Dendritic cell treated with granulocyte-macrophage colony-stimulating factor and Interleukin-4, amounts not matched to agents 40 ng/mL and 50 ng/mL, for 4 days (primary cell): ENCODE data around the gene CSMD2.

Experiments used
- H3K27ac Mint-ChIP-seq: one replicate; pipeline ENCODE4 v1.8.0; 2022; ENCODE audit warnings: mild to moderate bottlenecking, mixed read lengths
- H3K27me3 Mint-ChIP-seq: one replicate; pipeline ENCODE4 v1.8.0; 2022; ENCODE audit warnings: mild to moderate bottlenecking, mixed read lengths
- H3K36me3 Mint-ChIP-seq: one replicate; pipeline ENCODE4 v1.8.0; 2022; ENCODE audit warnings: low read depth, mixed read lengths
- H3K4me1 Mint-ChIP-seq: one replicate; pipeline ENCODE4 v1.8.0; 2022; ENCODE audit warnings: low read depth, mixed read lengths
- H3K4me3 Mint-ChIP-seq: one replicate; pipeline ENCODE4 v1.8.0; 2022; ENCODE audit warnings: mild to moderate bottlenecking, moderate library complexity, mixed read lengths
- H3K9me3 Mint-ChIP-seq: one replicate; pipeline ENCODE4 v1.8.0; 2022; ENCODE audit warnings: mixed read lengths
- intact Hi-C: fragments of 100-400 bp; cut with micrococcal nuclease; formaldehyde crosslinking; loops from one replicate; pipeline ENCODE4 v1.15.0; 2022

CSMD2 gene

GRCh38 chr1:33790577-33790976, 374.5 kb downstream of the CSMD2 start:
- H3K4me3 Mint-ChIP-seq = no peak overlapping the region
- no peaks in the 10 kb centered on the region for H3K4me1 Mint-ChIP-seq
- peaks cover 18% of the 10 kb centered on the region for H3K9me3 Mint-ChIP-seq
- H3K27me3 Mint-ChIP-seq = no peaks in the 10 kb centered on the region
- intact Hi-C loops = no loop called here
- no peaks in the 10 kb centered on the region for H3K36me3 Mint-ChIP-seq
- no peak overlapping the region for H3K27ac Mint-ChIP-seq

GRCh38 chr1:33784876-33785275, 380.2 kb downstream of the CSMD2 start:
- Mint-ChIP-seq H3K4me3 (no peak overlapping the region), H3K4me1 (no peaks in the 10 kb centered on the region), H3K27ac (no peak overlapping the region), H3K27me3 (no peaks in the 10 kb centered on the region), H3K36me3 (no peaks in the 10 kb centered on the region), H3K9me3 (no peaks in the 10 kb centered on the region)
- intact Hi-C loops = no loop called here

GRCh38 chr1:33782776-33783175, 382.3 kb downstream of the CSMD2 start:
- intact Hi-C loops = no loop called here
- no peak overlapping the region for H3K27ac Mint-ChIP-seq
- no peaks in the 10 kb centered on the region for H3K4me1 Mint-ChIP-seq
- H3K4me3 Mint-ChIP-seq = no peak overlapping the region
- H3K9me3 Mint-ChIP-seq = no peaks in the 10 kb centered on the region
- no peaks in the 10 kb centered on the region for H3K27me3 Mint-ChIP-seq
- no peaks in the 10 kb centered on the region for H3K36me3 Mint-ChIP-seq

- H3K4me3 Mint-ChIP-seq = no peak overlapping the region
- no peaks in the 10 kb centered on the region for H3K9me3 Mint-ChIP-seq
- intact Hi-C loops = no loop called here
- no peak overlapping the region for H3K27ac Mint-ChIP-seq
- no peaks in the 10 kb centered on the region for H3K4me1 Mint-ChIP-seq
- no peaks in the 10 kb centered on the region for H3K36me3 Mint-ChIP-seq
- no peaks in the 10 kb centered on the region for H3K27me3 Mint-ChIP-seq
Measured at GRCh38 chr1:33781652-33782051, 383.4 kb downstream of the CSMD2 start.

- Mint-ChIP-seq H3K27ac (no peak overlapping the region), H3K9me3 (no peaks in the 10 kb centered on the region), H3K4me3 (no peak overlapping the region), H3K27me3 (no peaks in the 10 kb centered on the region), H3K4me1 (no peaks in the 10 kb centered on the region), H3K36me3 (no peaks in the 10 kb centered on the region)
- intact Hi-C loops = no loop called here
Measured at GRCh38 chr1:33777337-33777736, 387.7 kb downstream of the CSMD2 start.

GRCh38 chr1:33768821-33769220, 396.2 kb downstream of the CSMD2 start:
- Mint-ChIP-seq H3K9me3 (no peaks in the 10 kb centered on the region), H3K36me3 (no peaks in the 10 kb centered on the region), H3K4me1 (no peaks in the 10 kb centered on the region), H3K27me3 (peaks cover 2% of the 10 kb centered on the region), H3K4me3 (no peak overlapping the region), H3K27ac (no peak overlapping the region)
- intact Hi-C loops = no loop called here

- H3K4me1 Mint-ChIP-seq = no peaks in the 10 kb centered on the region
- H3K27ac Mint-ChIP-seq = no peak overlapping the region
- H3K9me3 Mint-ChIP-seq = no peaks in the 10 kb centered on the region
- H3K36me3 Mint-ChIP-seq = no peaks in the 10 kb centered on the region
- intact Hi-C loops = no loop called here
- peaks cover 2% of the 10 kb centered on the region for H3K27me3 Mint-ChIP-seq
- no peak overlapping the region for H3K4me3 Mint-ChIP-seq
Measured at GRCh38 chr1:33768106-33768505, 396.9 kb downstream of the CSMD2 start.

GRCh38 chr1:33764149-33764548, 400.9 kb downstream of the CSMD2 start:
- no peaks in the 10 kb centered on the region for H3K9me3 Mint-ChIP-seq
- H3K27ac Mint-ChIP-seq = no peak overlapping the region
- no peaks in the 10 kb centered on the region for H3K4me1 Mint-ChIP-seq
- no peaks in the 10 kb centered on the region for H3K36me3 Mint-ChIP-seq
- peaks cover 2% of the 10 kb centered on the region for H3K27me3 Mint-ChIP-seq
- H3K4me3 Mint-ChIP-seq = no peak overlapping the region
- intact Hi-C loops = no loop called here

- intact Hi-C loops = no loop called here
- Mint-ChIP-seq H3K36me3 (no peaks in the 10 kb centered on the region), H3K27me3 (peaks cover 2% of the 10 kb centered on the region), H3K27ac (no peak overlapping the region), H3K4me1 (no peaks in the 10 kb centered on the region), H3K4me3 (no peak overlapping the region), H3K9me3 (no peaks in the 10 kb centered on the region)
Measured at GRCh38 chr1:33763406-33763805, 401.6 kb downstream of the CSMD2 start.

- no peak overlapping the region for H3K4me3 Mint-ChIP-seq
- H3K4me1 Mint-ChIP-seq = no peaks in the 10 kb centered on the region
- intact Hi-C loops = no loop called here
- H3K36me3 Mint-ChIP-seq = no peaks in the 10 kb centered on the region
- no peak overlapping the region for H3K27ac Mint-ChIP-seq
- peaks cover 2% of the 10 kb centered on the region for H3K27me3 Mint-ChIP-seq
- H3K9me3 Mint-ChIP-seq = no peaks in the 10 kb centered on the region
Measured at GRCh38 chr1:33762962-33763361, 402.1 kb downstream of the CSMD2 start.

- H3K4me3 Mint-ChIP-seq = no peak overlapping the region
- intact Hi-C loops = no loop called here
- peaks cover 2% of the 10 kb centered on the region for H3K27me3 Mint-ChIP-seq
- H3K27ac Mint-ChIP-seq = no peak overlapping the region
- no peaks in the 10 kb centered on the region for H3K9me3 Mint-ChIP-seq
- H3K4me1 Mint-ChIP-seq = no peaks in the 10 kb centered on the region
- no peaks in the 10 kb centered on the region for H3K36me3 Mint-ChIP-seq
Measured at GRCh38 chr1:33762109-33762830, 402.8 kb downstream of the CSMD2 start.

- intact Hi-C loops = no loop called here
Measured at GRCh38 chr1:33758698-33759097, 406.3 kb downstream of the CSMD2 start.

GRCh38 chr1:33753087-33753856, 411.8 kb downstream of the CSMD2 start:
- Mint-ChIP-seq H3K4me3 (no peak overlapping the region), H3K27me3 (no peaks in the 10 kb centered on the region)

More at GRCh38 chr1:33758698-33759097, 406.3 kb downstream of the CSMD2 start:
- no peaks in the 10 kb centered on the region for H3K4me1 Mint-ChIP-seq
- no peaks in the 10 kb centered on the region for H3K9me3 Mint-ChIP-seq
- H3K27ac Mint-ChIP-seq = no peak overlapping the region
- no peak overlapping the region for H3K4me3 Mint-ChIP-seq
- no peaks in the 10 kb centered on the region for H3K36me3 Mint-ChIP-seq
- no peaks in the 10 kb centered on the region for H3K27me3 Mint-ChIP-seq

GRCh38 chr1:33745942-33746341, 419.1 kb downstream of the CSMD2 start:
- Mint-ChIP-seq H3K4me3 (no peak overlapping the region), H3K27me3 (no peaks in the 10 kb centered on the region), H3K27ac (no peak overlapping the region), H3K4me1 (no peaks in the 10 kb centered on the region), H3K9me3 (no peaks in the 10 kb centered on the region), H3K36me3 (no peaks in the 10 kb centered on the region)
- intact Hi-C loops = no loop called here

More at GRCh38 chr1:33753087-33753856, 411.8 kb downstream of the CSMD2 start:
- no peaks in the 10 kb centered on the region for H3K36me3 Mint-ChIP-seq
- H3K4me1 Mint-ChIP-seq = no peaks in the 10 kb centered on the region
- no peaks in the 10 kb centered on the region for H3K9me3 Mint-ChIP-seq
- intact Hi-C loops = no loop called here
- no peak overlapping the region for H3K27ac Mint-ChIP-seq
